ENCODE data around the gene MTNR1B.

The MTNR1B gene

GRCh38 chr11:92969634-92970347, at the start of gene MTNR1B:
Gene MTNR1B, plus strand, starts transcription at chr11:92969651. Its CDS starts 75 bp downstream, at chr11:92969726.
- no peak for DNase-seq (ENCODE audit: low read depth)

- no peak for DNase-seq (ENCODE audit: low read depth)
Observed at GRCh38 chr11:92920331-92920730, 49.1 kb upstream of the MTNR1B start.

GRCh38 chr11:92922731-92923130, 46.7 kb upstream of the MTNR1B start:
- no peak for DNase-seq (ENCODE audit: low read depth)

GRCh38 chr11:92929246-92929645, 40.2 kb upstream of the MTNR1B start:
- no peak for DNase-seq (ENCODE audit: low read depth)

GRCh38 chr11:92929653-92930052, 39.8 kb upstream of the MTNR1B start:
- DNase-seq (ENCODE audit: low read depth): no peak

GRCh38 chr11:92931746-92932422, 37.6 kb upstream of the MTNR1B start:
- no peak for DNase-seq (ENCODE audit: low read depth)

- DNase-seq (ENCODE audit: low read depth): no peak
Observed at GRCh38 chr11:92939305-92939704, 30.1 kb upstream of the MTNR1B start.

GRCh38 chr11:92941676-92942571, 27.5 kb upstream of the MTNR1B start:
- DNase-seq (ENCODE audit: low read depth): no peak

GRCh38 chr11:92946707-92947106, 22.7 kb upstream of the MTNR1B start:
- DNase-seq (ENCODE audit: low read depth): no peak

GRCh38 chr11:92948116-92948515, 21.3 kb upstream of the MTNR1B start:
- DNase-seq (ENCODE audit: low read depth): no peak

- DNase-seq (ENCODE audit: low read depth): no peak
Observed at GRCh38 chr11:92954003-92954402, 15.4 kb upstream of the MTNR1B start.

- no peak for DNase-seq (ENCODE audit: low read depth)
Observed at GRCh38 chr11:92955860-92956259, 13.6 kb upstream of the MTNR1B start.

GRCh38 chr11:92960886-92961285, 8.6 kb upstream of the MTNR1B start:
- DNase-seq (ENCODE audit: low read depth): no peak

- DNase-seq (ENCODE audit: low read depth): no peak
Observed at GRCh38 chr11:92962446-92962845, 7.0 kb upstream of the MTNR1B start.

- DNase-seq (ENCODE audit: low read depth): no peak
Observed at GRCh38 chr11:92964471-92964870, 5.0 kb upstream of the MTNR1B start.

GRCh38 chr11:92965196-92965595, 4.3 kb upstream of the MTNR1B start:
- DNase-seq (ENCODE audit: low read depth): no peak

- DNase-seq (ENCODE audit: low read depth): no peak
Observed at GRCh38 chr11:92967178-92967577, 2.3 kb upstream of the MTNR1B start.

- no peak for DNase-seq (ENCODE audit: low read depth)
Observed at GRCh38 chr11:92967867-92968266, 1.6 kb upstream of the MTNR1B start.

- no peak for DNase-seq (ENCODE audit: low read depth)
Observed at GRCh38 chr11:92969293-92969633, 188 bp upstream of the MTNR1B start.

GRCh38 chr11:92972248-92972647, 2.8 kb downstream of the MTNR1B start:
- DNase-seq (ENCODE audit: low read depth): no peak

- no peak for DNase-seq (ENCODE audit: low read depth)
Observed at GRCh38 chr11:92975285-92975684, 5.8 kb downstream of the MTNR1B start.

- no peak for DNase-seq (ENCODE audit: low read depth)
Observed at GRCh38 chr11:92976681-92977080, 7.2 kb downstream of the MTNR1B start.

GRCh38 chr11:92977401-92977800, 8.0 kb downstream of the MTNR1B start:
- DNase-seq (ENCODE audit: low read depth): no peak

Measured in stimulated activated CD8-positive, alpha-beta memory T cell treated with anti-CD3 and anti-CD28 coated beads, Interleukin-4, amount 100 ng/mL, for 24 hours (primary cell).